T-helper 17 cell (primary cell): ENCODE results near the gene PLCL2. TPM values are rescaled to one million over a fixed set of nuclear protein-coding genes. Genes with fewer than 3 reads are reported as not detected.

Experiments used
- ATAC-seq: fragments of 150-1000 bp; cut with Tn5 transposase; 2 replicates; pipeline ENCODE4 v1.10.0; 2021; ENCODE audit warnings: mild to moderate bottlenecking, moderate library complexity
- DNase-seq, 3 donors: peaks; one replicate each; pipeline versions ENCODE4 v3.0.0 to v3.0.0-alpha.2; 2020 to 2021
- H3K9me3 ChIP-seq: one replicate; pipeline ENCODE4 v1.7.0; 2013; ENCODE audit warnings: low read length, mild to moderate bottlenecking; ENCODE audit not compliant: control insufficient read depth, poor library complexity, severe bottlenecking
- H3K27ac Mint-ChIP-seq: one replicate; pipeline ENCODE4 v1.8.0; 2022; ENCODE audit warnings: mild to moderate bottlenecking, moderate library complexity, mixed read lengths
- H3K27me3 Mint-ChIP-seq: one replicate; pipeline ENCODE4 v1.8.0; 2022; ENCODE audit warnings: mixed read lengths
- H3K36me3 Mint-ChIP-seq: one replicate; pipeline ENCODE4 v1.8.0; 2022; ENCODE audit warnings: low read depth, mixed read lengths
- H3K4me1 Mint-ChIP-seq: one replicate; pipeline ENCODE4 v1.8.0; 2022; ENCODE audit warnings: mild to moderate bottlenecking, mixed read lengths
- H3K4me3 Mint-ChIP-seq: one replicate; pipeline ENCODE4 v1.8.0; 2022; ENCODE audit warnings: mild to moderate bottlenecking, moderate library complexity, mixed read lengths
- total RNA-seq, 4 donors: library from RNA in 2 of 4; stranded (reverse) in 2 of 4; gene quantifications; one replicate each; pipeline ENCODE4 v1.2.3 and lab custom pipeline; 2022 to 2026

PLCL2 gene
- total RNA-seq, 2 donors from 2014 or later: 53.5 to 55.3 TPM

GRCh38 chr3:17137321-17137826, 252.6 kb downstream of the PLCL2 start:
- Mint-ChIP-seq H3K27ac (no peak overlapping the region), H3K4me1 (no peaks in the 10 kb centered on the region), H3K27me3 (no peaks in the 10 kb centered on the region), H3K36me3 (peaks cover 2% of the 10 kb centered on the region), H3K4me3 (no peak overlapping the region)
- no peak for ATAC-seq
- no peaks in the 10 kb centered on the region for H3K9me3 ChIP-seq
- DNase-seq: no peak

- H3K27ac Mint-ChIP-seq: no peak overlapping the region
- no peak overlapping the region for H3K4me3 Mint-ChIP-seq
- DNase-seq: no peak
These were observed 253.7 kb downstream of the PLCL2 start for GRCh38 chr3:17138246-17139039.

More at GRCh38 chr3:17138246-17139039, 253.7 kb downstream of the PLCL2 start:
- Mint-ChIP-seq H3K36me3 (peaks cover 2% of the 10 kb centered on the region), H3K27me3 (no peaks in the 10 kb centered on the region), H3K4me1 (no peaks in the 10 kb centered on the region)
- no peak for ATAC-seq
- no peaks in the 10 kb centered on the region for H3K9me3 ChIP-seq
